Neuronal stem cell (in vitro differentiated cells): ENCODE measurements around the gene DPP6.

ENCODE experiments used
- DNase-seq: peaks from one replicate; pipeline ENCODE4 v3.0.0-alpha.2; 2013; ENCODE audit warnings: low spot score
- H2AFZ ChIP-seq: one replicate; pipeline ENCODE4 v1.6.1; 2013; ENCODE audit warnings: mild to moderate bottlenecking, low read length, inconsistent platforms
- H2AK5ac ChIP-seq: 2 replicates; pipeline ENCODE4 v1.6.1; 2013; ENCODE audit warnings: low read depth, mild to moderate bottlenecking, inconsistent platforms, low read length, moderate library complexity, mixed read lengths
- H2BK120ac ChIP-seq: 2 replicates; pipeline ENCODE4 v1.6.1; 2013; ENCODE audit warnings: low read depth, mild to moderate bottlenecking, inconsistent platforms, low read length, moderate library complexity, mixed read lengths
- H2BK12ac ChIP-seq: one replicate; pipeline ENCODE4 v1.6.1; 2013; ENCODE audit warnings: low read length, inconsistent platforms
- H2BK15ac ChIP-seq: 2 replicates; pipeline ENCODE4 v1.6.1; 2013; ENCODE audit warnings: mild to moderate bottlenecking, low read length, inconsistent platforms, mixed read lengths
- H2BK5ac ChIP-seq: one replicate; pipeline ENCODE4 v1.6.1; 2013; ENCODE audit warnings: inconsistent platforms, mild to moderate bottlenecking, low read length, moderate library complexity
- H3K14ac ChIP-seq: one replicate; pipeline ENCODE4 v1.6.1; 2013; ENCODE audit warnings: low read length, inconsistent platforms
- H3K18ac ChIP-seq: 2 replicates; pipeline ENCODE4 v1.6.1; 2013; ENCODE audit warnings: low read length, inconsistent platforms
- H3K23ac ChIP-seq: 2 replicates; pipeline ENCODE4 v1.6.1; 2013; ENCODE audit warnings: low read depth, mild to moderate bottlenecking, mixed read lengths, low read length, inconsistent platforms; ENCODE audit not compliant: poor library complexity
- H3K27ac ChIP-seq: replicated peaks from 3 replicates; pipeline ENCODE4 v1.5.1; 2013; ENCODE audit warnings: low read length, inconsistent platforms
- H3K27me3 ChIP-seq, 3 experiments: 2 replicates each; pipeline ENCODE4 v1.6.1; 2013; ENCODE audit warnings: low read length in 3 of 3, mild to moderate bottlenecking in 2 of 3, inconsistent platforms in 1 of 3, low read depth in 1 of 3, mixed read lengths in 1 of 3, moderate library complexity in 1 of 3; ENCODE audit not compliant: control insufficient read depth in 3 of 3, insufficient read depth in 3 of 3
- H3K36me3 ChIP-seq, 2 donors: replicated peaks in 1 of 2; 2 replicates each; pipeline ENCODE4 v1.6.1; 2013; ENCODE audit warnings: low read length in 2 of 2; ENCODE audit not compliant: control insufficient read depth in 2 of 2, insufficient read depth in 2 of 2
- H3K4ac ChIP-seq: 2 replicates; pipeline ENCODE4 v1.6.1; 2013; ENCODE audit warnings: inconsistent platforms, mild to moderate bottlenecking, low read length, moderate library complexity
- H3K4me1 ChIP-seq, 2 donors: 1 replicate in 1 of 2; 2 replicates in 1 of 2; pipeline ENCODE4 v1.6.1; 2013; ENCODE audit warnings: low read length in 2 of 2, low read depth in 1 of 2; ENCODE audit not compliant: control insufficient read depth in 2 of 2, insufficient read depth in 1 of 2
- H3K4me2 ChIP-seq: one replicate; pipeline ENCODE4 v1.6.1; 2013; ENCODE audit warnings: mild to moderate bottlenecking, low read length, inconsistent platforms; ENCODE audit not compliant: insufficient read depth, poor library complexity, severe bottlenecking
- H3K4me3 ChIP-seq, 2 donors: 2 replicates each; pipeline ENCODE4 v1.5.1; 2013; ENCODE audit warnings: low read length in 2 of 2, mild to moderate bottlenecking in 2 of 2, inconsistent platforms in 1 of 2, moderate library complexity in 1 of 2
- H3K79me1 ChIP-seq: one replicate; pipeline ENCODE4 v1.6.1; 2013; ENCODE audit warnings: low read depth, mild to moderate bottlenecking, inconsistent platforms, low read length, moderate library complexity
- H3K9ac ChIP-seq: one replicate; pipeline ENCODE4 v1.6.1; 2013; ENCODE audit warnings: mild to moderate bottlenecking, low read depth, low read length, inconsistent platforms; ENCODE audit not compliant: poor library complexity
- H3K9me3 ChIP-seq, 2 donors: replicated peaks in 1 of 2; 2 replicates each; pipeline versions ENCODE3 to v1.6.1; 2013; ENCODE audit warnings: low read length in 2 of 2, mild to moderate bottlenecking in 2 of 2, inconsistent platforms in 1 of 2, low read depth in 1 of 2, mixed read lengths in 1 of 2, moderate library complexity in 1 of 2; ENCODE audit not compliant: control insufficient read depth in 2 of 2, insufficient read depth in 1 of 2
- H4K8ac ChIP-seq: one replicate; pipeline ENCODE4 v1.6.1; 2013; ENCODE audit warnings: low read depth, mild to moderate bottlenecking, inconsistent platforms, low read length, moderate library complexity
- H4K91ac ChIP-seq: one replicate; pipeline ENCODE4 v1.6.1; 2013; ENCODE audit warnings: low read length, low read depth, mild to moderate bottlenecking, inconsistent platforms; ENCODE audit not compliant: poor library complexity
- WGBS, 2 donors: extraction: QIAGEN DNeasy Blood & Tissue Kit; methylation state at CpG; one replicate each; pipeline ENCODE4 v1.1.7; 2013; ENCODE audit warnings: missing lambda C conversion rate in 2 of 2, mixed read lengths in 1 of 2; ENCODE audit not compliant: insufficient read length in 2 of 2, insufficient replicate concordance in 1 of 2; ENCODE audit errors: extremely low coverage in 2 of 2; 5-methylcytosine and 5-hydroxymethylcytosine counted together

The DPP6 gene

DNA sequence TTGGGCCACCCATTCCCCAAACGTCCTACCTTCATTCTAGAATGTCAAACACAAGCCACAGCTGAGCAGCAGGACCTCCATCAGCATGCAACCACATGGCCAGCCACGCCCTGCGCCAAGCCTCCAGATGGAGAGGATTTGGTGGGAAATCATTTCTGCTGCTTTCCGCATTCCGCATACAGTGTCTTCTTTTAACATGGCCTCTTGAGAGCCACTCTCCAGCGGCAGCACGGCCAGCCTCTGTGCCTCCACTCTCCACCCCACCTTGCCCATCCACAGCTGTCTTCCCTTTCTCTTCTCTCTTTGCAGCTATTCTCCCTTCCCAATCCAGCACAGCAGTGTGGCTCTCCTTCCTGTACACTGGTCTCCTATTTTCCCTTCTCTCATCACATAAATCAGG is 561.6 kb downstream of the DPP6 start:
- H3K4me3 ChIP-seq, result no peak overlapping the region
- DNase-seq, result no peak
- no peak overlapping the region for H2AK5ac ChIP-seq
- H3K27ac ChIP-seq, result no peak overlapping the region
- no peaks in the 10 kb centered on the region for H3K36me3 ChIP-seq
- no peak overlapping the region for H3K23ac ChIP-seq
- H3K14ac ChIP-seq, result no peak overlapping the region
- no CpG with 5 or more reads among the region's 7 CpGs for WGBS, 2 donors
- peaks cover 0 to 2% of the 10 kb centered on the region in 2 donors for H3K4me1 ChIP-seq
- H2AFZ ChIP-seq, result no peak overlapping the region
- H4K91ac ChIP-seq, result no peak overlapping the region
- H2BK5ac ChIP-seq, result no peak overlapping the region
- H3K27me3 ChIP-seq, result no peaks in the 10 kb centered on the region
- no peak overlapping the region for H4K8ac ChIP-seq
- H3K9ac ChIP-seq, result no peak overlapping the region
- no peak overlapping the region for H3K18ac ChIP-seq
- no peak overlapping the region for H2BK15ac ChIP-seq
- H3K4ac ChIP-seq, result no peak overlapping the region
- H3K79me1 ChIP-seq, result no peaks in the 10 kb centered on the region
- H2BK12ac ChIP-seq, result no peak overlapping the region
- H3K9me3 ChIP-seq, result no peaks in the 10 kb centered on the region
- H2BK120ac ChIP-seq, result no peak overlapping the region
- no peak overlapping the region for H3K4me2 ChIP-seq

DNA sequence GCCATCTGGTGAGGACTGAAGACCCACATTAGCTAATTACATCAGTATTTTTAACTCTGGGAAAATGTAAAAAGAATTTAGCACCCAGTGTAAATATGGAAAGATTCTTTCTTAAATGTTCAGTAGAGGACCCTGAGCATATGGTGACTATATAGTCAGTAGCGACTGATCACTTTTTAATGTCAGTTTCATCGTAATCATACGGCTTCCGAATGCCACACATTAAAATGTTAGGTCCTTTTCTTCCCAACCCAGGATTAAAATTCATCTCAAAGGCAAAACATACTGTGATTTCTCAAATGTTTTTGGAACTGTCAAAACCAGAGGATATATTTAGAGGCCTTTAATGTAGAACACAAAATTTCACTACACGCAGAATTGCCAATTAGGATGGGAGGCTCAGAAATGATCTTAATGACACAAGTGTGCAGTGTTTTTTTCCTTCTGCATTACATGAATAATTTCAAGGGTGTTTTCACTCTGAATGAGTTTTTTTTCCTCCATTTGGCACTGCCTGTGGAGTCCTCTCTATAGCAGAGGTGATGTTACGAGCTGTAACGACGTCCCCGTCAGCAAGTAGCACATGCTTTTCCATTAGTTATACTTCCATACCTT is 568.0 kb downstream of the DPP6 start:
- no CpG with 5 or more reads among the region's 9 CpGs for WGBS, 2 donors
- H3K18ac ChIP-seq, result no peak overlapping the region
- H2BK5ac ChIP-seq, result no peak overlapping the region
- no peak overlapping the region for H2AK5ac ChIP-seq
- no peaks in the 10 kb centered on the region for H3K79me1 ChIP-seq
- no peak for DNase-seq
- no peak overlapping the region for H3K4me2 ChIP-seq
- no peak overlapping the region for H3K4me3 ChIP-seq
- H3K27me3 ChIP-seq, result no peaks in the 10 kb centered on the region
- no peak overlapping the region for H3K14ac ChIP-seq
- no peak overlapping the region for H3K27ac ChIP-seq
- no peak overlapping the region for H2BK120ac ChIP-seq
- H3K23ac ChIP-seq, result no peak overlapping the region
- no peaks in the 10 kb centered on the region for H3K4me1 ChIP-seq
- no peak overlapping the region for H2BK12ac ChIP-seq
- no peak overlapping the region for H2BK15ac ChIP-seq
- no peak overlapping the region for H2AFZ ChIP-seq
- no peaks in the 10 kb centered on the region for H3K9me3 ChIP-seq
- no peak overlapping the region for H4K91ac ChIP-seq
- no peak overlapping the region for H3K4ac ChIP-seq
- no peak overlapping the region for H3K9ac ChIP-seq
- H3K36me3 ChIP-seq, result no peaks in the 10 kb centered on the region
- no peak overlapping the region for H4K8ac ChIP-seq

DNA sequence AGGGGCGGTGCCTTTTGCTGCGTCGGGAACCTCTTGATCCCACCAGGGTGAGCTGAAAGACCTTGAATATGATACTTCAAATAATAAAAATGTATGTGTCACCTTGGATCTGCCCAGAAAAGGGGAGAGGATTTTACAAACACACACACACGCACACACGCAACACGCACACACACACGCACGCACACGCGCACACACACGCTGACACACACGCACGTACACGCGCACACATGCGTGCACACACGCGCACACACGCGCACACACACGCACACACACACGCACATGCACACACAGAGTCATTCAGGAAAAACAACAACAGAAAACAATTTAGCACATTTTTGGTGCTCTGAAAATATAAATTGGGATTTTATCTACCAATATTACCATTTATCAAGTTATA is 571.2 kb downstream of the DPP6 start:
- Histone ChIP-seq H3K14ac (no peak overlapping the region), H2BK15ac (no peak overlapping the region), H2AFZ (no peak overlapping the region), H3K9ac (no peak overlapping the region), H3K23ac (no peak overlapping the region), H2AK5ac (no peak overlapping the region), H3K4me1 (no peaks in the 10 kb centered on the region), H3K79me1 (no peaks in the 10 kb centered on the region), H4K8ac (no peak overlapping the region), H2BK5ac (no peak overlapping the region), H3K4ac (no peak overlapping the region), H2BK12ac (no peak overlapping the region), H3K9me3 (no peaks in the 10 kb centered on the region), H3K4me2 (no peak overlapping the region), H3K36me3 (no peaks in the 10 kb centered on the region), H3K18ac (no peak overlapping the region), H3K27me3 (no peaks in the 10 kb centered on the region), H3K4me3 (no peak overlapping the region), H2BK120ac (no peak overlapping the region), H4K91ac (no peak overlapping the region), H3K27ac (no peak overlapping the region)
- no CpG with 5 or more reads among the region's 22 CpGs for WGBS, 2 donors
- no peak for DNase-seq

DNA sequence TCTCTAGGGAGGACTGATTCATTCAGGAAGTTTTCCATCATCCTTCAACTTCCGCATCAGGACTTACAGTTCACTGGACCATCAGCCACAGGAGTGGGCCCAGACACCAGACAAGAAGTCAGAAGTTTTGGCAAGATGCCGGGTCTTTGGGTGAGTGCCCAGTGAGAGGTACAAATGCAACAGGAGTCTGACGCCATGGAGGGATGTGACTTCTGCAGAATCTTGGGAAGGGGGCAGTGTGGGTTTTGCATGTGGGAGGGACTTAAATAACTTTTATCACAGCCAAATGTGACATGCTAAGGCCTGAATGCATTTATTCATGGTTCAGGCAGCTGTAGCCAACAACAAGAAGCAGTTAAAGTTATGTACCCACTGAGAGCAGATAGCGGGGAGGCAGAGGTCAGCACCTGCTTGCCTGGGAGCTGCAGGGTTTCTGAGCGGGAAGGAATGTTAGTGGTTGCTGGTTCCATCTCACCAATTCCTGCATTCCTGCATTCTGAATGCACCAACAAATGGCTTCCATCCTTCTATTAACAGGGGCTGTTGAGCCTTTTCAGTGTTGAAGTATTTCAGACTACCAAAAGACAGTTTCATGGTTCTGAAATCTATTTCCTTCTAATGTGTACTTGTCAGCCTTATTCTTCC is 575.6 kb downstream of the DPP6 start:
- H3K9me3 ChIP-seq, result no peaks in the 10 kb centered on the region
- H3K79me1 ChIP-seq, result no peaks in the 10 kb centered on the region
- no peak overlapping the region for H4K91ac ChIP-seq
- H3K4me2 ChIP-seq, result no peak overlapping the region
- H3K9ac ChIP-seq, result no peak overlapping the region
- no peak overlapping the region for H2AFZ ChIP-seq
- H3K27ac ChIP-seq, result no peak overlapping the region
- no peak overlapping the region for H2BK5ac ChIP-seq
- no peak overlapping the region for H3K18ac ChIP-seq
- DNase-seq, result no peak
- no peak overlapping the region for H4K8ac ChIP-seq
- peaks cover 0 to 3% (median 0%) of the 10 kb centered on the region in 3 experiments for H3K27me3 ChIP-seq
- H2BK120ac ChIP-seq, result no peak overlapping the region
- H2BK15ac ChIP-seq, result no peak overlapping the region
- H3K36me3 ChIP-seq, result no peaks in the 10 kb centered on the region
- H2BK12ac ChIP-seq, result no peak overlapping the region
- H3K23ac ChIP-seq, result no peak overlapping the region
- no peak overlapping the region for H3K14ac ChIP-seq
- WGBS, 2 donors, result no CpG with 5 or more reads among the region's 5 CpGs
- peaks cover 0 to 2% of the 10 kb centered on the region in 2 donors for H3K4me1 ChIP-seq
- H2AK5ac ChIP-seq, result no peak overlapping the region
- no peak overlapping the region for H3K4me3 ChIP-seq
- no peak overlapping the region for H3K4ac ChIP-seq
